Stimulated activated CD4-positive, alpha-beta T cell treated with anti-CD3 and anti-CD28 coated beads, TNF-alpha, amount 100 ng/mL, for 4 hours (primary cell): ENCODE data around the gene UGP2.
"Not testable (repeated sequence)": the region's sequence is repeated elsewhere in the genome, so short reads cannot be mapped to it uniquely, and the experiment has no call there.

ENCODE experiments used
- DNase-seq, 3 experiments: peaks; one replicate each; pipeline ENCODE4 v3.0.0-alpha.2; 2020; ENCODE audit warnings: low read depth in 3 of 3

UGP2 gene

GRCh38 chr2:63841254-63842022 lies at the start of gene UGP2:
UGP2 (plus strand) TSS chr2:63841896; CDS start chr2:63842186, 290 bp downstream.
- DNase-seq = peak; percentile 57 to 62 (median 58)

- no peak for DNase-seq
Observed at GRCh38 chr2:63792530-63792929, 49.2 kb upstream of the UGP2 start.

- no peak for DNase-seq
Observed at GRCh38 chr2:63796366-63796765, 45.3 kb upstream of the UGP2 start.

- DNase-seq = no peak
Observed at GRCh38 chr2:63796796-63797195, 44.9 kb upstream of the UGP2 start.

GRCh38 chr2:63801455-63801854 lies 40.2 kb upstream of the UGP2 start:
- DNase-seq = no peak

GRCh38 chr2:63805412-63805811 lies 36.3 kb upstream of the UGP2 start:
- no peak for DNase-seq

- not testable (repeated sequence) for DNase-seq
Observed at GRCh38 chr2:63808036-63808435, 33.7 kb upstream of the UGP2 start.

- DNase-seq = not testable (repeated sequence)
Observed at GRCh38 chr2:63808911-63809310, 32.8 kb upstream of the UGP2 start.

- DNase-seq = no peak
Observed at GRCh38 chr2:63811063-63811462, 30.6 kb upstream of the UGP2 start.

- DNase-seq = not testable (repeated sequence)
Observed at GRCh38 chr2:63811870-63812269, 29.8 kb upstream of the UGP2 start.

GRCh38 chr2:63814114-63814513 lies 27.6 kb upstream of the UGP2 start:
- DNase-seq = no peak

GRCh38 chr2:63817382-63817781 lies 24.3 kb upstream of the UGP2 start:
- no peak for DNase-seq

GRCh38 chr2:63818271-63818670 lies 23.4 kb upstream of the UGP2 start:
- DNase-seq = no peak

DNA sequence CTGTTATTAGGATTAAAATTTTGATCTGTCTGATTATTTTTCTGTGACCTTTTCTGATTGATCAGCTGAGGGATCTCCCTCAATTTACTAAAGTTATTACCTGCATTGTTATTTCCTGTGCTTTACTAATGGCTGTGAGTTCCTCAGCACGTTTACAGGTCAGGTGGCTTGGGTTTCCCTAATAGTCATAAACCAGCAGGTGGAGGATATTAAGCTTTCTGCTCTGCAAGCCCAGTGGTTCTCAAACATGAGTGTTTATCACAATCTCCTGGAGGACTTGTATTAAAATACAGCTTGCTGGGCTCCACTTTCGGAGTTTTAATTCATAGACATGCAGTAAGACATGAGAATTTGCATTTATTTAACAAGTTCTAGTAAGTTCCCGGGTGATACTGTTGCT lies 22.4 kb upstream of the UGP2 start:
- DNase-seq = no peak

DNA sequence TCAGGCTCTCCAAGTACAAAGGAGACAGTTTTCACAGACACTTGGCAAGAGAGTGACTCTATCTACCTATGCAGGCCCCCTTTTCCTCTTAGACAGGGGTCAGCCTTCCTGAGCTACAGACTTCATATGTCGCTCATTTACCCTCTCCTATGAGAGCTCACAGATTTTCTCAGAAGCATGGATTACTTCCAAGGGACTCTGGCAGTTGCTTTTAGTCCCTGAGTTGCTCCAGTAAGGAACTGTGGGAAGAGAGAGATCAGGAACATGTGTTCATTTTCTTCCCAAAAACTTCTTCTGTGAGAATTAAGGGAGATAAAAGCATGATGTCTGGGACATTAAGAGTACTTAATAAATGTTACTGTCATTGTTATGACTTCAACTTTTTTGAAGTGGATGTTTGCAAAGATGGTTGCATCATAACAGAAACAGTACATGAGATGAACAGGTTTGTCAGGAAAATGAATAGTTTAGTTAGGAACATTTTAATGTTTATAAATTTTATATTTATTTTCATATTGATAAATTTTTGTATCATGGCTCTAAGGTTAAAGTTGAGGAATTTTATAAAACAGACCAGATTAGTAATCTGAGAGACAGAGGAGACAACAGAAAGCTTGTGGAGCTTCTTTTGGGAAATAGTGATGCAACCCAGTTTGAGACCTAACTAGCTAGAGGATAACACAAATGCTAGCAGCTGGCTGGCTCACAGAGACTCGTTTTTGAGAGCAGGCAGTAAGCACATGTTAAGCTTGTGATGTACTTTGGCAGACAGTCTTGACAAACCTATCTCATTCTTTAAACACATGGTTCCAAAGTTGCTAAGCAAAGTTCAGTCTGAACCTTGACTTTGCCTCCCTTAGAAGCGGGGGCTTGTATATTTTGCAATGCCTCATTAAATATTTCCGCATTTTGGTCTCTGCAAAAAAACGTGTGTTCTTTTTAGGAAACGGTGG lies 21.7 kb upstream of the UGP2 start:
- no peak for DNase-seq

DNA sequence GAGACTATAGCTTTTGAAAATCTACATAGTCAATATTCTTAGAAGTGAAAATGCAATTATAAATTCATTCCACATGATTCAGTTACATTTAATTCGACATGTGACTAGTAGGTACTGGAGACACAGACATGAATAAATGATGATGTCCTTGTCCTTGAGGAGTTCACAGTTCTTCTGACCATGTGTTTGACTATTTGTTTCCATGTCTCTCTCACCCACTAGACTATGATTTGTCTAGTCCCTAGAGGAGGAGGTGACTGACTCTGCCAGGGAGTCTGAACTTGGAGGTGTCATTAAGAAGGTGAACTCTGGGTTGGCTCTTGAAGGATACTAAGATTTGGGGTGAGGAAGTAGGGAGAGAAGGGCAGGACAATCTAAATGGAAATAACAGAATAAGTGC lies 20.7 kb upstream of the UGP2 start:
- DNase-seq = no peak

DNA sequence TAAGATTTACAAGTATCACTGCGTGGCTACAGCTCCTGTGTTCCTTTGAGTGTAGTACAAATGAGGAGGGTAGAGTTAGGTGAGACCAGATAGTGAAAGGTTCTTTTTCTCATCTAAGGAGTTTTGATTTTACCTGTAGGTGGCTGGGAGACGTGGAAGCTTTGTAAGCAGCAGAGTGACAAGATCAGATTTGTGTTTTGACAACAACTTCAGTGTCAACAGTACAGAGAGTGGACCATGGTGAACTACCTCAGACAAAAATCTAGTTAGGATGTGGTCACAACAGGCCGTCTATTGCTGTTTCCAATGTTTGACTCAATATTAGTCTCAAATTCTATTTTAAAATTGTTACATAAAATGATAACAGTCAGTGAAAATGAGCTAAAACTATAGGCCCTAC lies 20.3 kb upstream of the UGP2 start:
- no peak for DNase-seq

DNA sequence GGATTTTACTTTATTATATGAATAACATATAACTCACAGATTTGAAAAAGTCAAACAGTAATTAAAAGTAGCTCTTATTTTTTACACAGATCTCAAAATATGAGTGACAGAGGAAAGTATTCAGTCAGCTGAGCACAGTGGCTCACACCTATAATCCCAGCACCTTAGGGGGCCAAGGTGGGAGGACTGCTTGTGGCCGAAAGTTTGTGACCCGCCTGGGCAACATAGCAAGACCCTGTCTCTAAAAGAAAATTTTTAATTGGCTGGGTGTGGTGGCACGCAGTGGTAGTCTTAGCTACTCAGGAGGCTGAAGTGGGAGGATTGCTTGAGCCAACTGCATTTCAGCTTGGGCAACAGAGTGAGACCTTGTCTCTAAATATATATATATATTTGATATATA lies 19.2 kb upstream of the UGP2 start:
- DNase-seq = no peak

- DNase-seq = no peak
Observed at GRCh38 chr2:63827749-63828148, 13.9 kb upstream of the UGP2 start.

DNA sequence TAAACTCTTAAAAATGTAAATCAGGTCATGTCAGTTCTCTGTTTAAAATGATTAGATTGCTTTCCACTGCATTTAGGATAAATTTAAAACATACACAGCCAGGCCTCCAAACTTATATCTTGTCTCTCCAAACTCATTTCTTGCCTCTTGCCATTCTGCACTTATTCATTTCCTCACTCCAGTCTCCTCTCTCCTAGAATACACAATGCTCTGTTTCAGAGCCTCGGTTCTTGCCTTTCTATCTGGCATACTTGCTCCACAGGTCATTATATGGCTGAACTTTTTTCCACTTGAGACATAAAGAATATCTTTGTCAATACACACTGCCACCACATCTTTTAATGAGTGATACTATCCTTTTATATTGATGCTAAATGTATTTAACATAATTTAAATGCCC lies 10.5 kb upstream of the UGP2 start:
- DNase-seq = no peak

DNA sequence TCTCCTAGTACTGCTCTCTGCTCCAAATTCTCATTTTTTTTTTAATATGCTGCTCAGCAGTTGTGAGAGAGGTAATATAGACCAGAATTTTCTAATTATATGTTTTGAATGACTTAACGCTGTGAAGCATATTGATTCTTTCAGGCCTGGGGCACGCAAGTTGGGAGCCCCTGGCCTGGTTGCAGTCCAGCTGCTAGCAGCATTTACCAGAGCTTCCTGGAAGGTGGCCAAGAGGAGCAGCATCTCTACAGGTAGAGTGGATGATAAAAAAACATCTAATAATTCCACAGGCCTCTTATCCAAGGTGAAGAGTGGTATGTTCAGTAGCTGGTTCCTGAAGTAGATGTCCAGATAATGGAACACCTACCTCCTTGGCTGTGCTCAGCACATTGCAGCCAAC lies 7.3 kb upstream of the UGP2 start:
- DNase-seq = no peak

DNA sequence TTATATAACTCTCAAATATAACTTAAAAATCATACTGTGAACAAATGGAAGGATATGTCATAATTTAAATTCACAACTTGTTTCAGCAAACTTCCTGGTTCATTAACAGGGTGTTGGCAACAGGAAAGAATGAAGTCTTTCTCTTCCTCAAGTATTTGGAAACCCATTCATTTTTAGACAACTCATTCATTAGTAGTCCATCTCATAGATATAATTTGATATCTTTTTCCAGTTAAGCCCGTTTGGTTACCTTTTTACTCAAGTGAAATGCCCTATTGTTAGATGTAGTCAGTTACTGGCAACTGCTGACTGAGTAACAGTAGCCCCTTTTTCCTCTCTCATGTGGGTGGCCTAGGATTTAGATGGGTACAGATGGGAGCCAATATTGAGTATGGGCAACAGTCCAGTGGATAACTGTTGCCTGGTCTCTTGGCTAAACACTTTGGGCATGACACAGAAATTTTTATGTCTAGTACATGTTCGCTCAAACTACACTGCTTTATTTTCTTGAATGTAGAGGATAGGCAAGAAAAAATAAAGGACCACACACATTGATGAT lies 4.6 kb upstream of the UGP2 start:
- DNase-seq = no peak
